ENCODE data around the gene NYAP1.
A peak's percentile ranks its signal among the peaks of the same experiment; 100 is the strongest.
"Not testable (repeated sequence)": the region's sequence is repeated elsewhere in the genome, so short reads cannot be mapped to it uniquely, and the experiment has no call there.

Gene NYAP1

DNA sequence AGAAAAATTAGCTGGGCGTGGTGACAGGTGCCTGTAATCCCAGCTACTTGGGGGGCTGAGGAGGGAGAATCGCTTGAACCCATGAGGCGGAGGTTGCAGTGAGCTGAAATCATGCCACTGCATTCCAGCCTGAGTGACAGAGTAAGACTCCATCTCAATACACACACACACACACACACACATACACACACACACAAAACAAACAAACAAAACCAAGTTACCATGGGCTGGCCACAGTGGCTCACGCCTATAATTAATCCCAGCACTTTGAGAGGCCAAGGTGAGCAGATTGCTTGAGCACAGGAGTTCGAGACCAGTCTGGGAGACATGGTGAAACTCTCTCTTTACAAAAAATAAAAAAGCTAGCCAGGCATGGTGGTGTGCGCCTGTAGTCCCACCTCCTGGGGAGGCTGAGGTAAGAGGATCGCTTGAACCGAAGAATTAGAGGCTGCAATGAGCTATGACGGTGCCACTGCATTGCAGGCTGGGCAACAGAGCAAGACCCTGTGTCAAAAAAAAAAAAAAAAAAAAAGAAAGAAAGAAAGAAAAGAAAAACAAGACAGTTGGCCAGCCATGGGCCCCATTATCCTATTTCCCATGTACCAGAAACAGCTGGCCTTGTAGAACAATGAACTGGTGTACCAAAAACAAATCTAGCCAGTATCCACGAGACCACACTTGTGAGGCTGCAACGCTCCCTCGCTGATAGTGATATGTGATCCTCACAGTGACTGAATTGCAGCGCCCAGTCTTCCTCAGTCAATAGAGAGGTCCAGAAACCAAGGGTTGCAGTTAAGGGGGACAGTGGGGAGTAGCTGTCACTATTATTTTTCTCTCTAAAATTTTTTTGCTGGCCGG is 48.7 kb downstream of the NYAP1 start:
- DNase-seq, result no peak
- Histone ChIP-seq H3K9me3 (no peaks in the 10 kb centered on the region), H3K27me3 (no peaks in the 10 kb centered on the region), H3K36me3 (no peaks in the 10 kb centered on the region), H3K4me3 (ENCODE audit: low read depth, low read length) (no peak overlapping the region), H3K4me1 (no peaks in the 10 kb centered on the region)
- no peak for TF ChIP-seq CTCF (IDR thresholded peaks at IDR 0.05; ENCODE audit: low read depth, low read length)

DNA sequence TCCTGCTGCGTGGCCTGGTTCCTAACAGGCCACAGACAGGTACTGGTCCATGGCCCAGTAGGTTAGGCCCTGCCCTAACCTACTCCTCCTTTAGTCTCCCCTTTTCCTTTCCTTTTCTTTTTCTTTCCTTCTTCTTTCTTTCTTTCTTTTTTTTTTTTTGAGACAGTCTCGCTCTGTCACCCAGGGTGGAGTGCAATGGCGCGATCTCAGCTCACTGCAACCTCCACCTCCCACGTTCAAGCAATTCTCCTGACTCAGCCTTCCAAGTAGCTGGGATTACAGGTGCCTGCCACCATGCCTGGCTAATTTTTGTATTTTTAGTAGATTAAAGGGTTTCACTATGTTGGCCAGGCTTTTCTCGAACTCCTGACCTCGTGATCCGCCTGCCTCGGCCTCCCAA is 52.3 kb downstream of the NYAP1 start:
- H3K4me3 ChIP-seq (ENCODE audit: low read depth, low read length); H3K9me3 ChIP-seq; H3K36me3 ChIP-seq; H3K4me1 ChIP-seq; H3K27me3 ChIP-seq; DNase-seq: not testable (repeated sequence)

GRCh38 chr7:100536695-100537094 is 53.0 kb downstream of the NYAP1 start:
- H3K36me3 ChIP-seq; DNase-seq; H3K4me1 ChIP-seq; H3K4me3 ChIP-seq (ENCODE audit: low read depth, low read length); H3K27me3 ChIP-seq; H3K9me3 ChIP-seq: not testable (repeated sequence)

DNA sequence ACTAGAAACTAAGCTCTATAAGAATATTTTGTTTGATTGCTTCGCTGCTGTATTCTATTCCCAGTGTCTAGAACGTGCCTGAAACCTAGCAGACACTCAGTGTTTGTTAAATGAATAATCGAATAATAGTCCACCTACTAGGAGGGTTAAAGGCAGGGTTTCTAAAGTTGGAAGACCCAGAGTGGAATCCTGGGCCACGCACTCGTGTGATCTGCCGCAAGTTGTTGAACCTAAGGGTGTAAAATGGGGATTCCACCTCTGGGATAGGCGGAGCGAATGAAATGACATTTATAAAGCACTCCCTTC is 54.6 kb downstream of the NYAP1 start:
- Histone ChIP-seq H3K4me3 (ENCODE audit: low read depth, low read length) (peak overlapping the region; percentile 65), H3K36me3 (no peaks in the 10 kb centered on the region), H3K27me3 (no peaks in the 10 kb centered on the region), H3K9me3 (no peaks in the 10 kb centered on the region), H3K4me1 (no peaks in the 10 kb centered on the region)
- TF ChIP-seq CTCF (IDR thresholded peaks at IDR 0.05; ENCODE audit: low read depth, low read length), result no peak
- DNase-seq, result no peak

- TF ChIP-seq CTCF (IDR thresholded peaks at IDR 0.05; ENCODE audit: low read depth, low read length), result no peak
These were observed 55.1 kb downstream of the NYAP1 start, which contains the start of gene AGFG2 for GRCh38 chr7:100538654-100539435. Gene AGFG2 (plus strand): TSS chr7:100539203. CDS start chr7:100539347, 144 bp downstream.

GRCh38 chr7:100539436-100540006 is 55.8 kb downstream of the NYAP1 start:
- H3K4me3 ChIP-seq (ENCODE audit: low read depth, low read length), result peak overlapping the region; percentile 73
- H3K4me1 ChIP-seq, result no peaks in the 10 kb centered on the region
- TF ChIP-seq CTCF (IDR thresholded peaks at IDR 0.05; ENCODE audit: low read depth, low read length), result no peak
- peak; percentile 22 for DNase-seq
- no peaks in the 10 kb centered on the region for H3K9me3 ChIP-seq
- no peaks in the 10 kb centered on the region for H3K36me3 ChIP-seq
- H3K27me3 ChIP-seq, result no peaks in the 10 kb centered on the region

More at GRCh38 chr7:100538654-100539435, 55.1 kb downstream of the NYAP1 start, which contains the start of gene AGFG2:
- H3K4me3 ChIP-seq (ENCODE audit: low read depth, low read length), result peak within 1 kb of the TSS; percentile 73
- no peaks in the 10 kb centered on the region for H3K27me3 ChIP-seq
- no peaks in the 10 kb centered on the region for H3K4me1 ChIP-seq
- DNase-seq, result peak; percentile 100
- H3K36me3 ChIP-seq, result no peaks in the 10 kb centered on the region
- no peaks in the 10 kb centered on the region for H3K9me3 ChIP-seq
